Stimulated activated CD8-positive, alpha-beta memory T cell treated with anti-CD3 and anti-CD28 coated beads, Interleukin-12 subunit alpha, Interleukin-12 subunit beta, amount 100 ng/mL, for 1 hour (primary cell): ENCODE measurements around the gene SPON1.
"Not testable (repeated sequence)": the region's sequence is repeated elsewhere in the genome, so short reads cannot be mapped to it uniquely, and the experiment has no call there.

Source experiments
- DNase-seq: peaks from one replicate; pipeline ENCODE4 v3.0.0-alpha.2; 2020; ENCODE audit warnings: low read depth

SPON1 gene

DNA sequence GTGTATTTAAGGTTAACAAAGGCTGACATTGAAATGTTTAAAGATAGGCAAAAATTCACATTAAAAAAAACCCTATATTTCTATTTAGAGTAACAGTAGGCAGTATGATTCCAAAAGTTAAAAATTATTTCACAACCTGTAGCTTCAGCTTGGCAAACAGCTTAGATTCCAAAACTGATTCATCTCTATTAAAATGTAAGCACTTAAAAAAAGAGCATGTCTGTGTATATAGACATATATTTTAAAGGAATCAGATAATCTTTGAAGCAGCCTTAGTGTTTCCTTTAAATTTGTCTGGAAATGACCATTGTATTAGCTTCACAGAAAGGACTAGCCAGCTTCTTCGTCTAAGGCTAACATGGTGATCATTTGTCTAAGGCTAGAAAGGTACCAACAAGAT lies 316.3 kb downstream of the SPON1 start:
- not testable (repeated sequence) for DNase-seq

DNA sequence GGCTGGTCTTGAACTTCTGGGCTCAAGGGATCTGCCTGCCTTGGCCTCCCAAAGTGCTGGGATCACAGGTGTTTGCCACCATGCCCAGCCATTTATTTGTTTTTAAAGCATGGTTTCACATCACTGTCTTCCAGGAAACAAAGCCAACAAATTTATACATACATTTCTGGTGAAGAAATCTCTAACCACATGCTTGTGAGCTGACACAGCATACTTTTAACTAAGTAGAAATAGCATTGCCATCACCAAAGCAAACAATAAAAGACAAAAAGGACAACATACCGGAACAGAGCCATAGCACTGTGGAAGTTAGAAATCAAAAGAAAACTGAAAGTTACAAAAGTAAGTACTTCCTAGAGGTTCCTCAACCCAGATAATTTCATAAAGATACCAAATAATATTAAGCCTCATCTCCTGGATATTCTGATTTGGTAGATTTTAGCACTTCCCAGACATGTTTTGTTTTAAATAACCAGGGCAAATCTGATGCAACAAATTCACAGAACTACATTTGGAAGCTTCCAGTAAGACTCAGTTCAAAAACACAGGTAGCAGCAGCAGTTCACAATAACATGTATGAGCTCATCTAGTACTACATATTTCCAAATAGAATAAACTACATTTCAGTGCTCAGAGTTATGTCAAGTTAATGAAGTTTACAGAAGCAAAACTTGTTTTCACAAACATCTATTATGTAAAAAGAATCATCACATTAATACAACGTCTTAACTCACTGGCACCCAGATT lies 325.8 kb downstream of the SPON1 start:
- no peak for DNase-seq

DNA sequence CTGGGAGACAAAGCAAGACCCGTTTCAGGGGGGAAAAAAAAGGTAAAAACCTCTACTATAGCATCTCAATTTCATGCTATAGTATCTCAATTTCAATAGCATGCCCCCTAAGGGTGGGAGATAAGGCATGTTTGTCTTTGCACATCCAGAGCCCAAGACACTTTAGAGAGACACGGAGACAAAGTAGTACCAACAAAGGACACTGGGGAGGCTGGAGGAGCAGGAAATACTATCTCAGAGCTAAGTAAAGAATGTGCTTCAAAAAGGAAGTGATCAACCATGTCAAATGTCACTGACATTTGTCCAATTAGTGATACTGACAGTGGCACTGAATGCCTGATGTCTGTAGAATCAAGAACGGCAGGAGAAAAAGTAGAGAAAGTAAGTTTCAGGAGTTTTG lies 327.9 kb downstream of the SPON1 start:
- DNase-seq: no peak

DNA sequence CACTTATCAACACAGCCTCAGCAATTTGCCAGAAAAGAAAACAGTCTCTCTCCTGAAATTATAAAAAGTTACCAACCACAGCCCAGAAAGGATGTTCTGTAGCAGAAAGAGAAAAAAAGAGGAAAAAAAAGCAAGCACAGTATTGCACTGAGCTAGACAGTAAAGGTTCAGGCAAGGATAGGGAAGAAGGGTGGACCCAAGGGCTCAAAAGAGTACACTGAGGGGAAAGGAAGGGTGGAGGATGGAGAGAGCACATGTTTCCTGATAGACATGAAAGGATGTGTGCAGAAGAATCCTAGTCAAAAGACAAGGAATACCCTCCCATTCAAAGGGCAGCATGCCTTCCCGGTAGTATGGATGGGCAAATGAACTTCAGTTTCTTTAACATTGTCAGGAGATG lies 337.4 kb downstream of the SPON1 start:
- no peak for DNase-seq

DNA sequence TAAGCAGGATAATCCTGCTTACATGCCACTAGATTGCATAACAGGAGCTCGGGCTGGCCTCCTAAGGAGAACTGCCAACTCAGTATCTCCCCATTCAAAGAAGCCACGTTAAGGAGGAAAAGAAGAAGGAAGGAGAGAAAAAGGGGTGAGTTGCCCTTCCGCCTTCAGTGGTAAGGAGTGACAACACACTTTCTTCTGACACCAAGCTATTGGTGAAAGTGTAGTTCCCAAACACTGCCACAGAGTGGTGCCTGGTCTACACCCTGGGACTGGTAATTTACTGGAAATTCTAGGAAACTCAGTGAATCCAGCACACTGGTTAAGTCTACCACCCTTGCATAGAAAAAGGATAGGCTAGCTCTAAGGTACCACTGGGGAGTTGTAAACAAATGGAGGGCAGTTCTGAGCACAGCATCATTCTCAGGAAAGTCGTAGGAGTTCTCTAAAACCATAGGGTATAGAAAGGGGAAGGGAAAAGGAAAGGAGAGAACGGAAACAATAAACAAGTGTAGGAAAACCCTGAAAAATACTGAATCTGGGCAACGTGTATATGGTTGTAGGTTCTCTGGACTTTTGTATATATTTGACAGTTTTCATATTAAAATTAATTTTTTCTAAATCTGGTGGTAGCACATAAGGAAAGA lies 338.3 kb downstream of the SPON1 start:
- peak; percentile 12 for DNase-seq

DNA sequence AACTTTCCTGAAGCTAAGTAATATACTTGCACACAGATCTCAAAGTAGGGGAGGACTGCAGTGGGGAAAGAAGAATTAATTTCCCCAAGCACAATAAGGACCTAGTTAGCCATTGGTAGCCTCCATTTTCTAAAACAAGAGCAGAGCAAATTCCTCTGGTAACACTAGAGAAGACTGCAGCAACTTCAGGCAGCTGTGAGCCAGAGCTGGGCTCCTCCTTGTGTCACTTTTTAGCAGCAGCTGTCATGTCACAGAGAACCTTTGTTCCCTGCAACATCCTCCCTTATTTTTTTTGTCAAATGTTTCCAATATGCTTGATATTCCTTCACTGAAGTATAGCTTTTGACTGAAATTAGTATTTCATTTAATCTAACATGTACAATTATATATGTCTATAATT lies 342.1 kb downstream of the SPON1 start:
- DNase-seq: no peak

DNA sequence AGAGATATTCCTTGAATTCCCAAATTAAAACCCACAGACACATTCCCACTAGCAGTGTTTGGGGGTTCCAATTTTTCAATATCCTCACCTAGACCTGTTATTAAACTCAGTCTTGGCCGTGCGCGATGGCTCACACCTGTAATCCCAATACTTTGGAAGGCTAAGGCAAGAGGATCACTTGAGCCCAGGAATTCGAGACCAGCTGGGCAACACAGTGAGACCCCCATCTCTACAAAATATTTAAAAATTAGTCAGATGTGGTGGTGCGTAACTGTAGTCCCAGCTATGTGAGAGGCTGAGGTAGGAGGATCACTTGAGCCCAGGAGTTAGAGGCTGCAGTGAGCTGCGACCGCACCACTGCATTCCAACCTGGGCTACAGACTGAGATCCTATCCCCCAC lies 343.1 kb downstream of the SPON1 start:
- no peak for DNase-seq

DNA sequence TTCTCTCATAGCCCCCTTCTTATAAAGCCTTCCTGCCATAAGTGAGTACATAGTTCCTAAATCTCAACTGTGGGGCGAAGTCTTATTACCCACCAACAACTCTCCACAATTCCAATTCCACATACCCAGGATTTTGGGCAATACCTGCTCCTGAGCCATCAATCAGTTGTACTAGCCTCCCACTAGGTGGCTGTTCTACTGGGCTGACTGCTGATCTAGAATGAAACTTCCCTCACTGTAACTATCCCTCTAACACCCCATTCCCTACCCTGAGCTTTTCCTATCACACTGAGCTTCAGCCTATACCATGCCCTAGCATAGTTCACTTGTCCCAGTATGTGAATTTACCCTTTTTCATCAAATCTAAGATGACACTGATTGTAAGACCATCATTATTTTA lies 344.0 kb downstream of the SPON1 start:
- DNase-seq: no peak

DNA sequence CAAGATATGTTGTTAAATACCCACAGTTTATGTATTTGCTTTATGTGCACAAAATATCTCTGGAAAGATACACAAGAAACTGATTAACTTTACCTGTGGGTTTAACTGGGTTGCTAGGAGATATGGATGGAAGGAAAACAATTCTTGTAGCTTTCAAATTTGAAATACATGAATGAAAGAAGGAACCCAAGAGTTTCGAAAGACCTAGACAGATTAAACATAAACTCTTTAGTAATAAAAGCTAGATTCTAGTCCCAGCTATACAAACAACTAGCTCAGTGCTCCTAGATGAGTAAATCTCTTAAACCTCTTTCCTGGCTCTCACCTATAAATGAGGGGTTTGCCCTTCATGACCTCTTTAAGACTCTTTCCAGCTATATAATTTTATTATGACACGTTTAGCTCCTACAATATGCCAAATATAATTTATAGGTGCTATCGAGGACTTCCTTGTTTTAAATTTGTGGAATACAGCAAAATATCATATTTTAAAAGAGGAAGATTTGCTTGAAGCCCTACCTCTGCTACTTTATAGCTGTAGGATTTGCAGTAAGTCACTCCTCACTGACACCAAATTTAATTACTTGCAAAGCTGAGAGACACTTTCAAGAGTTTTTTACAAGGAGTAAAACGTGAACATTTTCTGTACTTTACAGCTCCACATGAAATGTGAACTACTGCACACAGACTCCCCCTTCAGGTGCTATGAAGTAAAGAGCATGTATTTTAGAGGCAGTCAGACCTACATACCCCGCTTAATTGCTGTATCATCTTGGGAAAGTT lies 345.8 kb downstream of the SPON1 start:
- no peak for DNase-seq

DNA sequence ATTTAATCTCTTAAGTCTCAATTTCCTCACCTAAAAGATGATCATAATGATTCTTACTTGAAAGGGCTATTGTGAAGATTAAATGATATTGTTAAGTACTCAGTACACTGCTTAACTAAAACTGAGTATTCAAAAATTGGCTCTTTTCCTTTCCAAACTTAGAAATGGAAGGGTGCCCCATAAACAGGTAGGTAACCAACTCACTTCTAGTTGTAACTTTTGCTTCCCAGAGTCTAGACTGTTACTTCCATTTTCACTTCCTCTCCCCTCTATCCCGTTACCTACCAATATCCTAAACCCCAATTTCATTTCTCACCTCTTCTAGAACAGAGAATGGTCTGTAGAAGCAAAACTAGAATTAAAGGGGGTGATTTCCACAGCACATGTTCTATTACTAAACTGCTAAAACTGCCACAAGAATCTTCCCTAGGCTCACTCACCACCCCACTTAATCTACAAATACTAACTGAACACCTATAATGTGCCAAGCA lies 346.4 kb downstream of the SPON1 start:
- DNase-seq: no peak

DNA sequence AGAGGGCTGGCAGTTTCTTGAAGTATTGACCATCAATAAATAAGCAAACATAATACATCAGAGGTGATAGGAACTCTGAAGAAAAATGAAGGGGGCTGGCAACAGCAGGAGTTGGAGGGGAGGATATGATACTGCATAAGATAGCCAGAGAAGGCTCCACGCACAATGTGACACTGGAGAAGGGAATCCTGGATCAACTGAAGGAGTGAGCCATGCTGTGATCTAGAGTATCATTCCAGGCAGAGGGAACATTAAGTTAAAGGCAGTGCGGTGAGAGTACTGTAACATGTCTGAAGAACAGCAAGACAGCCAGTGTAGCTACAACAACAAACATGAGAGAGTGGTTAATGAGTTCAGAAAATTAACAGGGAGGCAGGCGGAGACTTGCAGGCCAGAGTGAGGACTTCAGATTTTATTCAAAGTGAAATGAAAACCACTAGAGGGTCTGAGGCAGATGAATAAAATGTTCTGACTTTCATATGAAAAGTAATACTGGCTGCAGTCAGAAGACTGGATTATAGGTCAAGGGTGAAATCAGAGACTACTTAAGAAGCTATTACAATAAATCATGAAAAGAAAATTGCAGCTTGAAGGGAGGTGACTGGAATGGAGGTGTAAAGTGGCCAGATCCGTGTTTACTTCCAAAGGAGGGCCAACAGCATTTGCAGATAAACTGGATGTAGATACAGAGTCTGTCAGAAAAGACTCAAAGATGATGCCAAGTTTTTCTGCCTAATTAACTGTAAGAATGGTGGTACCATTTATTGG lies 347.1 kb downstream of the SPON1 start:
- DNase-seq: no peak

DNA sequence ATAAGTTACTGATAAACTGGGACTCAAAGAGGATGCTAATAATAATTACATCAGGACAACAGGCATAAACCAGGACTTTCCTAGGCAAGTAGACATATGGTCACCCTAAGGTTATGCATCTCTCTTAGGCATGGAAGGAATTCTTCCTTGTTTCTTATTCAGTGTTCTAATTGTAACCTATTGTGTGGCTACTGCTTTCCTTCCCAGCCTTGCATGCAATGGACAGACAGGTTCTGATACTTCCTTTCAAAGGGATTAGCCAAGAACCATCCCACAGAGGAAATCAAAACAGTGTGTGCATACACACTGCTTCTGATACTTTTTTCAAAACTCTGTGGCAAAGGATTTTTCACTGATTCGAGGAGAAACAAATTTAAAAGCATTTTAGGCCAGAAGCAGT lies 348.2 kb downstream of the SPON1 start:
- no peak for DNase-seq

DNA sequence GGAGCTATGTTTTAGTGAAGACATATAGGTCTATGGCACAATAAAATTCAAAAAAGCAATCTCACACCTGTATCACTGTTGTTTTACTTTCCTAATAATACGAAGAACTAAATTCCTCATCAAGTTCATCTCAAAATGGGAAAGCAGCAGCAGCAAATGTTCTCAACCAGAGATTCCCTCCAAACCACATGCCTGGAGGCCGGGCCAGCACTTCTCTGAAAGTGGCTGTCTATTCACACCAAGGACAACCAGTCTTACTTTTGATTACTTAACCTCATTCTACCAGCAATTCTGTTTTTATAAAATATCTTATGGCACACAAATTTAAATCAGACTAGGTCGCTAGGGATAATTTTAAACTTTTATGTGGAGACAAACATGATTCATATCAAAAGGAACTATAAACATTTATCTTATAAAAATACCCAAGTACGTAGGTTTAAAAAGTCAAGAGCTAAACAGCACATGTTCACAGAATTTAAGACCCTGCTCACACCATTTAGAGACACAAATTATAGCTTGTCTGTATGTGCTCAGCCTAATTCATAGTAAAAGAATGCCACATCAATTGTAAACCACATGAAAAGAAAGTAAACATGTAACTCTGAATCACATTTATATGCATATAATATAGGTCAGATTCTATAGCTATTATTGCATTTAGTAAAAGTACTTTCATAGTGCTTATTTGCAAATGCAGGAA lies 350.4 kb downstream of the SPON1 start:
- DNase-seq: no peak

DNA sequence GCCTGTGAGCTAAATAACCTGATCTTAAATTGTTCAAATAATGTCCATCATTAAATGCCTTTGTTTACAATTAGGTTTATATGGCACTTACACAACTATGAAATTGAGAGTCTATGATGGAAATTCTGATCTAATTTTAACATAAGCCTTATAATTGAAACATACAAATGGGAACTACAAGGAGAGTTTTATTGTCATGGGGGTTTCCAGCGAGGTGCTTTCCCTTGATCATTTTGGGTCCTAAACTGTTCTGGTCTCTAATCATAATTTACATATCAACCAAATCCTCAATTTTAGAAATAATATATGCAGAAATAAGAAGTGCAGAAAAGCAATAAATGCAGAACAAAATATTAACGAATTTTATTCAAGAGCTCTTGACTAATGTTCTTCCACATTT lies 351.6 kb downstream of the SPON1 start:
- no peak for DNase-seq

DNA sequence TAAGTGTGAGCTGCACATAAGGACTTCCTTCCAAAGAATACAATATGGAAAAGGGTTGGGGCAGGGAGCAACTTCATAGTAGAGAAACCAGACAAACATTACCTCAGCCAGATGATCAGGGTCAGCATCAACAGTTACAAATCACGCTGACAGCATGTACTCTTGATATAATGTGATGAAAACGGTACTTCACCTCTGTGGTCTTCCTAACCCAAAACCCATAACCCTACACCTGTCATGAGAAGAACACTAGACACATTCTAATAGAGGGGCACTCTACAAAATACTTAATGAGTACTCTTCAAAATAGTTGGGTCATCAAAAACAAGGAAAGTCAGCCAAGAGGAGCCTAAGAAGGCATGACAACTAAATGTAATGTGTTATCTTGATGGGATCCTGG lies 352.6 kb downstream of the SPON1 start:
- DNase-seq: no peak
